Mesodermal cell (in vitro differentiated cells): ENCODE data around the gene LRRC10B.

ENCODE experiments used
- H3K27ac ChIP-seq: 2 replicates; pipeline ENCODE4 v1.7.0; 2013; ENCODE audit warnings: mild to moderate bottlenecking, low read depth, low read length, moderate library complexity; ENCODE audit not compliant: severe bottlenecking
- H3K36me3 ChIP-seq: 2 replicates; pipeline ENCODE4 v1.7.1; 2013; ENCODE audit warnings: mild to moderate bottlenecking, low read length, moderate library complexity; ENCODE audit not compliant: control insufficient read depth, insufficient read depth
- H3K4me1 ChIP-seq: one replicate; pipeline ENCODE4 v1.7.1; 2013; ENCODE audit warnings: mild to moderate bottlenecking, low read length; ENCODE audit not compliant: insufficient read depth, control insufficient read depth, poor library complexity, severe bottlenecking
- H3K4me3 ChIP-seq: 2 replicates; pipeline ENCODE4 v1.7.0; 2013; ENCODE audit warnings: low read length, control low read depth, mild to moderate bottlenecking; ENCODE audit not compliant: insufficient read depth, poor library complexity, severe bottlenecking; ENCODE audit errors: extremely low read depth
- H3K9me3 ChIP-seq: 2 replicates; pipeline ENCODE4 v1.7.1; 2013; ENCODE audit warnings: mild to moderate bottlenecking, low read length, moderate library complexity; ENCODE audit not compliant: control insufficient read depth
- WGBS, 2 experiments: methylation state at CpG; one replicate each; pipeline ENCODE4 v1.1.5; 2013; ENCODE audit warnings: missing lambda C conversion rate in 2 of 2; ENCODE audit not compliant: insufficient coverage in 2 of 2; 5-methylcytosine and 5-hydroxymethylcytosine counted together

Gene LRRC10B

DNA sequence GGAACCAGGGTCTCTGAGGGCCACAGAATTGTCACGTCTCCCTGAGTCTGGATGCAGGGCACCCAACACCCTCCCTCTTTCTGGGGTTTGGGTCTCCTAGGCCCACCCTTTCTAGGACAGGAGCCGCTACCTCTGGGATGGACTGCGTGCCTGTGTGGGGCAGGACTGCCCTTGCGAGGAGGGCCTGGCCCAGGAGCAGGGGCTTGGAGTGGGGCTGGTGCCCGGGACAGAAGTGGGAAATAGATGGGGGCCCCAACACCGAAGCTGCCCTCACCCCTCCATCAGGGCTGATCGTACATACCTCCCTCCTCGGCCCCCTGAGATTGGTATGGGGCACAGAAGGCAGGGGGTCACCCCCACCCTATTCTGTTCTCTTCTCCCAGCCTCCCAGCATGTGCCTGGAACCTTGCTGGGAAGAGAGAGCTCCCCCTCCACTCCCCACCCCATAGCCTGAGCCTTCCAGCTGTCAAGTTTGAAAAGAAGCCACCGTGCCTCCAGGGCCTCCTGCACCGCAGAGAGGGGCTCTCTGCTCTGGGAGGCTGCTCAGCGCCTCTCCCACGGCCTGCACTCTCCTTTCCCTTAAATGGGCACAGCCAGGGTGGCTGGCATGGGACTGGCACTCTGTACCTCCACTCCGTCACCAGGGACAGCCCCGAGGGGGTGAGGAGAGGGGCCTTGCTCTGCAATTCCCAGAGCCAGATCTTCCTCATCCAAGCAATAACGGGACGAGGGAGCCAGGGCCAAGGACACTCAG is 1.8 kb downstream of the LRRC10B start:
- no peak overlapping the region for H3K4me3 ChIP-seq
- 91 to 94% methylated on average over 8 to 10 of the region's 16 CpGs for WGBS, 2 experiments

DNA sequence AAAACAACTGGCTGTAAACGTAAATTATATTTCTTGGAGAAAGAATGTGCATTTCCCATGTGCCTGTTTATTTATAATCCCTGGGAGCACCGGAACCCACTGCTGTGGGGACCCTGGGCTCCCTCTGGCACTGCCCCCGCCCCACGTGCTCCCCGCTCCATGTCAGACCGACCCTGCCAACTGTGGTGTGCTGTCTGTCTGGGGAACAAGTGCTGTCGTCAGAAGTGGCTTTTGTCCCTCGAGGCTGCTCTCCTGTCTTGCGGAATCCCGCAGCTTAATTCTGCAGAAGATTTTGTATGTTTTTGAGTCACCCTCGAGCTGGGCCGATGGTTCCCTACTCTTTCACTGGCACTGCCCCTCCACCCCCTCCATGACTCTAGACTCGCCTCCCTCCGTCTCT is 2.4 kb downstream of the LRRC10B start:
- no peak overlapping the region for H3K4me3 ChIP-seq
- H3K9me3 ChIP-seq, result no peaks in the 10 kb centered on the region
- WGBS, 2 experiments, result 81 to 83% methylated on average over 14 of the region's 14 CpGs
- H3K4me1 ChIP-seq, result peaks cover 3% of the 10 kb centered on the region
- H3K27ac ChIP-seq, result no peak overlapping the region
- H3K36me3 ChIP-seq, result no peaks in the 10 kb centered on the region

More for the DNA sequence above, 1.8 kb downstream of the LRRC10B start:
- no peak overlapping the region for H3K27ac ChIP-seq
- no peaks in the 10 kb centered on the region for H3K9me3 ChIP-seq
- H3K4me1 ChIP-seq, result peaks cover 3% of the 10 kb centered on the region
- H3K36me3 ChIP-seq, result no peaks in the 10 kb centered on the region

GRCh38 chr11:61511383-61511782 is 2.8 kb downstream of the LRRC10B start:
- Histone ChIP-seq H3K9me3 (no peaks in the 10 kb centered on the region), H3K36me3 (no peaks in the 10 kb centered on the region), H3K27ac (no peak overlapping the region), H3K4me1 (peaks cover 3% of the 10 kb centered on the region), H3K4me3 (no peak overlapping the region)
- 53 to 55% methylated on average over 2 of the region's 3 CpGs for WGBS, 2 experiments

- Histone ChIP-seq H3K4me1 (peaks cover 3% of the 10 kb centered on the region), H3K9me3 (no peaks in the 10 kb centered on the region), H3K36me3 (no peaks in the 10 kb centered on the region), H3K4me3 (no peak overlapping the region), H3K27ac (no peak overlapping the region)
- 80 to 88% methylated on average over 4 of the region's 4 CpGs for WGBS, 2 experiments
Measured at GRCh38 chr11:61512435-61512834, 3.9 kb downstream of the LRRC10B start.

GRCh38 chr11:61513143-61513765 is 4.7 kb downstream of the LRRC10B start:
- Histone ChIP-seq H3K4me1 (peaks cover 3% of the 10 kb centered on the region), H3K27ac (no peak overlapping the region), H3K9me3 (no peaks in the 10 kb centered on the region), H3K36me3 (no peaks in the 10 kb centered on the region), H3K4me3 (no peak overlapping the region)
- 77 to 91% methylated on average over 5 to 8 of the region's 11 CpGs for WGBS, 2 experiments

- Histone ChIP-seq H3K4me3 (no peak overlapping the region), H3K27ac (no peak overlapping the region), H3K4me1 (no peaks in the 10 kb centered on the region), H3K9me3 (no peaks in the 10 kb centered on the region), H3K36me3 (no peaks in the 10 kb centered on the region)
- 70 to 75% methylated on average over 8 to 9 of the region's 11 CpGs for WGBS, 2 experiments
Measured at GRCh38 chr11:61514050-61514917, 5.7 kb downstream of the LRRC10B start.

DNA sequence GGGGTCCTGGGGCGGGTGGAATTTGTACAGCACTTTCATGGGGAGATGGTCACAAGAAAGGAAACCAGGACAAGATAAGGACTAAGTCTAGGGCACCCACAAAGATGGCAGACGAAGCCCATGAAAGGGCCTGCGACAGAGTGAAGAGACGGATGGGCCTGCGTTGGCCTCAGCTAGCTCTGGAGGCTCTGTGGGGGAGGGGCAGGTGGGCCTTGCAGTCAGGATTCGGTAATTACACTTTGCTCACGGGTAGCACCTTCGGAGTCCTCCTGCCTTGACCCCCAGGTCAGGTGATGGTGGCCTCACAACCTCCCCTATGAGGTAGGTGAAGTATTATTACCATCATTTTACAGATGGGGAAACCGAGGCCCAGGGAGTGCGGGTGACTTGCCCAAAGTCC is 7.1 kb downstream of the LRRC10B start:
- 88 to 92% methylated on average over 5 to 6 of the region's 10 CpGs for WGBS, 2 experiments
- Histone ChIP-seq H3K4me1 (no peaks in the 10 kb centered on the region), H3K9me3 (no peaks in the 10 kb centered on the region), H3K4me3 (no peak overlapping the region), H3K27ac (no peak overlapping the region), H3K36me3 (no peaks in the 10 kb centered on the region)

GRCh38 chr11:61516191-61516590 is 7.6 kb downstream of the LRRC10B start:
- Histone ChIP-seq H3K9me3 (no peaks in the 10 kb centered on the region), H3K4me1 (no peaks in the 10 kb centered on the region), H3K36me3 (no peaks in the 10 kb centered on the region), H3K27ac (no peak overlapping the region), H3K4me3 (no peak overlapping the region)
- 80 to 82% methylated on average over 8 to 14 of the region's 22 CpGs for WGBS, 2 experiments

GRCh38 chr11:61516675-61517572 is 8.4 kb downstream of the LRRC10B start:
- no peaks in the 10 kb centered on the region for H3K36me3 ChIP-seq
- no peak overlapping the region for H3K27ac ChIP-seq
- no peaks in the 10 kb centered on the region for H3K4me1 ChIP-seq
- WGBS, 2 experiments, result 53 to 55% methylated on average over 16 to 18 of the region's 23 CpGs
- H3K9me3 ChIP-seq, result no peaks in the 10 kb centered on the region
- H3K4me3 ChIP-seq, result no peak overlapping the region
